ENCODE measurements around the gene GABRD. TPM values are rescaled to one million over a fixed set of nuclear protein-coding genes. Genes with fewer than 3 reads are reported as not detected.

Gene GABRD
- total and polyA plus RNA-seq, 12 donors = 0.30 to 1.1 (median 0.49) TPM; not detected in 2

DNA sequence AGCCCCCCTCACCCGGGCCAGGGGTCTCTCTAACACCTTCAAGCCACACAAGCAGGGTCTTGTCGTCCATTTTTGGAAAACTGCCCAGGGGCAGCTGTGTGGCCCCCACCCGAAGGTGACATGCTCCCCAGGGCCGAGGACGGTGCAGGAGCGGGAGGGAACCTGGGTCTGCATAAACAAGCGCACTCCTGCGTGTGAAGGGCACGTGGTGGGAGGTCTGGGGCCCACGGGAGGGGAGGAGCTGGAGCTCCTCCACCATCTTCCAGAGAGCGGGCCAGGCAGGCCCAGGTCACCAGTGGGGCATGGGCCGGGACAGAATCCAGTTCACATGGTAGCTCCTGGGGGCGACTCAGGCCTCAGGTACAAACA, 32.0 kb upstream of the GABRD start:
- no peak for TF ChIP-seq CTCF (IDR thresholded peaks at IDR 0.05)
- no peaks in the 10 kb centered on the region for H3K36me3 ChIP-seq
- H3K27ac ChIP-seq = no peak overlapping the region
- H3K4me1 ChIP-seq = peaks cover 0 to 25% (median 12%) of the 10 kb centered on the region in 9 donors
- DNase-seq (no peak), ATAC-seq (no peak)
- WGBS, 2 donors = 83 to 90% methylated on average over 13 of the region's 13 CpGs
- H3K9me3 ChIP-seq = no peaks in the 10 kb centered on the region
- peaks cover 0 to 36% (median 23%) of the 10 kb centered on the region in 7 donors for H3K27me3 ChIP-seq
- intact Hi-C loops (cut with DNase I) = no loop called here
- no peak overlapping the region for H3K4me3 ChIP-seq

GRCh38 chr1:1988061-1988945, 30.8 kb upstream of the GABRD start:
- peaks cover 0 to 36% (median 23%) of the 10 kb centered on the region in 7 donors for H3K27me3 ChIP-seq
- H3K4me1 ChIP-seq = peaks cover 0 to 25% (median 12%) of the 10 kb centered on the region in 9 donors
- intact Hi-C loops (cut with DNase I) = no loop called here
- ATAC-seq (no peak), DNase-seq (no peak)
- 60 to 62% methylated on average over 28 to 29 of the region's 29 CpGs for WGBS, 2 donors
- no peaks in the 10 kb centered on the region for H3K9me3 ChIP-seq
- no peak overlapping the region for H3K4me3 ChIP-seq
- no peaks in the 10 kb centered on the region for H3K36me3 ChIP-seq
- no peak for TF ChIP-seq CTCF (IDR thresholded peaks at IDR 0.05)
- no peak overlapping the region for H3K27ac ChIP-seq

DNA sequence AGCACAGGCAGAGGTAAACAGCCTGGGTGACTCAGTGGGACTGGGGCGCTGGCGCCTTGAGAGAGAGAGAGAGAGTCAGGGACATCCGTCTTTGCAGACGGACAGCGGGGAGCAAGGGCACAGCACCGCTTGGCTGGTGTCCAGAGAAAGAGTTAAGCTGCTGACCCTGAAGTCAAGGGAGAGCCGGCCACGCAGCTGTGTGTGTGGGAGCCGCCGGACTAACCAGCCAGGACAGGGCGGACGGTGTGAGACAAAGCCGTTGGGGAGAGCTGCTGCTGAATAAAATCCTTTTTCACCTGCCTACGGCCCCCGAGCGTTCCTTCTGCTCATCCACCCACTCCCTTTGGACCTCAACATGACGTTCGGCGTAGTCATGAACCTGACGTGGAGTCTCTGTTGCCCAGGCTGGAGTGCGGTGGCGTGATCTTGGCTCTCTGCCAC, 30.0 kb upstream of the GABRD start:
- Histone ChIP-seq H3K36me3 (no peaks in the 10 kb centered on the region), H3K9me3 (no peaks in the 10 kb centered on the region), H3K4me3 (no peak overlapping the region), H3K27ac (peak overlapping the region in 9 of 10 donors; percentile 24 to 87 (median 72)), H3K27me3 (peaks cover 0 to 36% (median 23%) of the 10 kb centered on the region in 7 donors), H3K4me1 (peaks cover 0 to 25% (median 12%) of the 10 kb centered on the region in 9 donors)
- ATAC-seq = peak in 7 of 8 donors; percentile 40 to 85 (median 61)
- intact Hi-C loops (cut with DNase I) = no loop called here
- 29 to 45% methylated on average over 22 of the region's 22 CpGs for WGBS, 2 donors
- DNase-seq = peak; percentile 47 to 63
- TF ChIP-seq CTCF (IDR thresholded peaks at IDR 0.05) = no peak

DNA sequence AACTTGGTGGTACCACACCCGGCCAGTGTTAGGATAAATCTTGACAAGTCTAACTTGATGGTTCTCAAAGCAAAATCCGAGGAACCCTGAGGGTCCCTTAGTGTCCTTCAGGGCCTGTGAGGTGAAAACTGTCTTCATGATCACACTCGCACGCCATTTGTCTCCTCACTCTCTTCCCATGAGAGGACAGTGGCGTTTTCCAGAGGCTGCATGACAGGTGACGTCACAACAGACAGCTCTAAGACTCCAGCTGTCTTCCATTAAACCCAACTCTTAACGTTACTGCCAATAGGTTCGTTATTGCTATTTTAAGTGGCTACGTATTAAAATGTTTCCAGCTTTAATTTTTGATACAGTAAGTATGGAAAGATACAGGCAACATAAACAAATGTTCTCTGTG, 29.4 kb upstream of the GABRD start:
- TF ChIP-seq CTCF (IDR thresholded peaks at IDR 0.05) = no peak
- peaks cover 0 to 36% (median 23%) of the 10 kb centered on the region in 7 donors for H3K27me3 ChIP-seq
- peaks cover 0 to 25% (median 12%) of the 10 kb centered on the region in 9 donors for H3K4me1 ChIP-seq
- no peak overlapping the region for H3K4me3 ChIP-seq
- peak in 1 of 2 donors; percentile 37 for DNase-seq
- intact Hi-C loops (cut with DNase I) = no loop called here
- 50 to 55% methylated on average over 9 of the region's 9 CpGs for WGBS, 2 donors
- H3K36me3 ChIP-seq = no peaks in the 10 kb centered on the region
- H3K9me3 ChIP-seq = no peaks in the 10 kb centered on the region
- H3K27ac ChIP-seq = peak overlapping the region in 9 of 10 donors; percentile 24 to 87 (median 72)
- ATAC-seq = peak in 7 of 8 donors; percentile 47 to 81 (median 64)
